HepG2 (cell line): ENCODE measurements around the gene MYLK. TPM values are rescaled to one million over a fixed set of nuclear protein-coding genes. Genes with fewer than 3 reads are reported as not detected.
A peak's percentile ranks its signal among the peaks of the same experiment; 100 is the strongest.

Experiments used
- BORCS8-MEF2B ChIP-seq: sonication (generic); formaldehyde crosslinking; IDR thresholded peaks from 2 replicates; pipeline ENCODE4 v1.8.0; 2022; ENCODE audit warnings: mild to moderate bottlenecking, missing genetic modification reagents
- CBX1 ChIP-seq: IDR thresholded peaks from one replicate; pipeline ENCODE4 v1.6.1; 2016; ENCODE audit warnings: antibody characterized with exemption, low read depth
- CBX2 ChIP-seq, 2 experiments: fragments of 200-600 bp in 1 of 2; sonication (generic); formaldehyde crosslinking in 1 of 2; IDR thresholded peaks; 2 replicates each; pipeline versions ENCODE4 v1.7.0 to v1.8.1; 2018 to 2022; ENCODE audit warnings: low read depth in 2 of 2, low read length in 1 of 2, mild to moderate bottlenecking in 1 of 2, missing genetic modification reagents in 1 of 2
- FOXK1 ChIP-seq: sonication (generic); formaldehyde crosslinking; IDR thresholded peaks from 2 replicates; pipeline ENCODE4 v1.4.0; 2020; ENCODE audit warnings: low read depth, missing genetic modification reagents, borderline replicate concordance
- FOXO1 ChIP-seq: sonication (generic); formaldehyde crosslinking; IDR thresholded peaks from 2 replicates; pipeline ENCODE4 v1.4.0; 2020; ENCODE audit warnings: missing genetic modification reagents
- HDAC1 ChIP-seq: sonication (generic); formaldehyde crosslinking; IDR thresholded peaks from 2 replicates; pipeline ENCODE4 v1.5.1; 2020; ENCODE audit warnings: mild to moderate bottlenecking, missing genetic modification reagents
- IKZF4 ChIP-seq: sonication (generic); formaldehyde crosslinking; IDR thresholded peaks from 2 replicates; pipeline ENCODE4 v1.5.1; 2020; ENCODE audit warnings: borderline replicate concordance, mild to moderate bottlenecking, low read depth, missing genetic modification reagents; ENCODE audit errors: not compliant biosample characterization
- KLF9 ChIP-seq: IDR thresholded peaks from 2 replicates; pipeline ENCODE4 v1.6.1; 2016; ENCODE audit warnings: low read depth
- MTF2 ChIP-seq: sonication (generic); formaldehyde crosslinking; IDR thresholded peaks from 2 replicates; pipeline ENCODE4 v1.5.0; 2020; ENCODE audit warnings: missing genetic modification reagents, borderline replicate concordance
- MYC ChIP-seq: sonication (generic); formaldehyde crosslinking; IDR thresholded peaks from 2 replicates; pipeline ENCODE4 v1.9.0; 2021; ENCODE audit warnings: missing genetic modification reagents, borderline replicate concordance
- NFATC3 ChIP-seq: sonication (generic); formaldehyde crosslinking; IDR thresholded peaks from 2 replicates; pipeline ENCODE4 v1.5.1; 2020; ENCODE audit warnings: mild to moderate bottlenecking, missing genetic modification reagents
- NFE2 ChIP-seq: sonication (generic); formaldehyde crosslinking; IDR thresholded peaks from 2 replicates; pipeline ENCODE4 v1.4.0; 2020; ENCODE audit warnings: missing genetic modification reagents
- SRSF9 ChIP-seq: fragments of 200-400 bp; formaldehyde crosslinking; IDR thresholded peaks from 2 replicates; pipeline ENCODE4 v1.6.1; 2018; ENCODE audit warnings: borderline replicate concordance, mild to moderate bottlenecking, low read depth, low read length; ENCODE audit not compliant: insufficient read depth, poor library complexity, severe bottlenecking
- SUZ12 ChIP-seq: fragments of 150-350 bp; IDR thresholded peaks from 2 replicates; pipeline ENCODE4 v1.6.1; 2014; ENCODE audit warnings: low read depth, low read length
- TARDBP ChIP-seq: sonication (generic); formaldehyde crosslinking; IDR thresholded peaks from 2 replicates; pipeline ENCODE4 v1.8.0; 2022; ENCODE audit warnings: mild to moderate bottlenecking, missing genetic modification reagents
- TCF12 ChIP-seq, 2 experiments: fragments of 450-650 bp in 1 of 2; sonication (generic) in 1 of 2; formaldehyde crosslinking in 1 of 2; IDR thresholded peaks; 2 replicates each; pipeline versions ENCODE4 v1.6.1 to v1.8.0; 2017 to 2022; ENCODE audit warnings: antibody characterized with exemption in 1 of 2, mild to moderate bottlenecking in 1 of 2, missing genetic modification reagents in 1 of 2, moderate library complexity in 1 of 2
- YEATS4 ChIP-seq: sonication (generic); formaldehyde crosslinking; IDR thresholded peaks from 2 replicates; pipeline ENCODE4 v1.4.0; 2020; ENCODE audit warnings: missing genetic modification reagents, borderline replicate concordance
- ZBTB46 ChIP-seq: sonication (generic); formaldehyde crosslinking; IDR thresholded peaks from 2 replicates; pipeline ENCODE4 v1.4.0; 2020; ENCODE audit warnings: mild to moderate bottlenecking, missing genetic modification reagents, borderline replicate concordance
- ZC3H4 ChIP-seq: sonication (generic); formaldehyde crosslinking; IDR thresholded peaks from 2 replicates; pipeline ENCODE4 v1.4.0; 2020; ENCODE audit warnings: missing genetic modification reagents, borderline replicate concordance
- ZMAT3 ChIP-seq: sonication (generic); formaldehyde crosslinking; conservative IDR thresholded peaks from 2 replicates; pipeline ENCODE4 v1.7.0; 2021; ENCODE audit warnings: missing genetic modification reagents
- ZNF205 ChIP-seq: IDR thresholded peaks from 2 replicates; pipeline ENCODE4 v1.6.1; 2018; ENCODE audit warnings: missing biosample characterization, missing genetic modification reagents
- ZNF660 ChIP-seq: sonication (generic); formaldehyde crosslinking; IDR thresholded peaks from 2 replicates; pipeline ENCODE4 v1.5.1; 2020; ENCODE audit warnings: mild to moderate bottlenecking, low read depth, missing genetic modification reagents, borderline replicate concordance
- ZNF839 ChIP-seq: sonication (generic); formaldehyde crosslinking; IDR thresholded peaks from 2 replicates; pipeline ENCODE4 v1.4.0; 2020; ENCODE audit warnings: missing genetic modification reagents, mild to moderate bottlenecking, borderline replicate concordance
- ZNF878 ChIP-seq: sonication (generic); formaldehyde crosslinking; IDR thresholded peaks from 2 replicates; pipeline ENCODE4 v1.8.1; 2023; ENCODE audit warnings: mild to moderate bottlenecking, missing genetic modification reagents, moderate library complexity
- ZZZ3 ChIP-seq: sonication (generic); formaldehyde crosslinking; IDR thresholded peaks from 2 replicates; pipeline ENCODE4 v1.4.0; 2020; ENCODE audit warnings: missing genetic modification reagents, mild to moderate bottlenecking, borderline replicate concordance
- polyA plus RNA-seq, 8 experiments: library from polyadenylated mRNA; depleted of rRNA in 3 of 8; stranded (reverse) in 7 of 8; unstranded in 1 of 8; fragments of >200 nt; fragmentation: Illumina TruSeq in 4 of 8; extraction: Trizol in 4 of 8; gene quantifications; 2 replicates each; pipeline versions ENCODE4 v1.2.1 to v1.2.3, GENCODE V29; 2011 to 2016; ENCODE audit warnings: low read depth in 4 of 8, missing spikeins in 1 of 8, mixed read lengths in 1 of 8; ENCODE audit not compliant: insufficient read depth in 1 of 8
- total RNA-seq, 5 experiments: library from RNA; depleted of rRNA; stranded (reverse); fragments of >200 nt; fragmentation: Illumina TruSeq; extraction: Trizol; gene quantifications; 2 replicates each; pipeline ENCODE4 v1.2.3, GENCODE V29; 2016; ENCODE audit warnings: low read depth in 1 of 5
- TF ChIP-seq, protein P1 (sequence below): sonication (generic); formaldehyde crosslinking; IDR thresholded peaks from 2 replicates; pipeline ENCODE4 v1.4.0; 2020; ENCODE audit warnings: low read depth, mild to moderate bottlenecking, missing genetic modification reagents

The MYLK gene
- total and polyA plus RNA-seq, 2 of the 13 experiments (the other 11 are each of a cell fraction or from before 2014, with no cell fraction given): 10.6 to 34.9 TPM

DNA sequence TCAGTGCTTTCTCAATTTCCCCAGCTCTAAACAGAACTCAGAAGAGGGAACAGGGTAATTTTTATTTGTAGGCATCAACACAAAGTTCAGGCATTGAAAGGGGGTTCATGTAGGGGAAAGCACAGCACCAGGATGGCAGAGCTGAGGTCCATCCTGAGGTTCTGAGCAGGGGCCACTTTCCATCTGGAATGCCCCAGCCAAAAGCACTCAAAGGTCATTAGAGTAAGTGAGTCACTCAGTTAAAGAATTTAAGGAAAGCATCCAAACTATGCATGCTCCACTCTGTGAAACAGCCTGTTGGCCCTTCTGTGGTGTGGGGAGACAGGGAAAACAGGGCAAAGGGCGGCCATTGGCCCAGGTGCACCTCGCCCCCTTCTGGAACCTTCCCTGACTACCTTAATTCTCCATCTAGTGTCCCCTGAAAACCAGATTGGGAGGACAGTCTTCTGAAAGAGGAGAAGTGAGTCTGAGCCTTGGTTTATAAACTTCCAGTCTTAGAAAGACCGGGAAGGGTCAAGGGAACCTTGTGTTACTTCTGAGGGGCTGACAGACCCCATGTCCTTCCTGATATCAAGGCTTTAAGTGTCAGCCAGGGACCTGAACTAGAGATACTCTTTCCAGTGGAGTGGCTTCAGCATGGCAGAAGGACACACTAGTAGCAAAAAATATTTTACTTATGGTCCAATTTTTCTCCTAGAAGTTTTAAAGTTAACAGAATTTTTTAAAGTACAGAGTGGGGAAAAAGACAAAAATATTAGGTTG lies 133.3 kb downstream of the MYLK start (continued):
- TF ChIP-seq, protein P1, sequence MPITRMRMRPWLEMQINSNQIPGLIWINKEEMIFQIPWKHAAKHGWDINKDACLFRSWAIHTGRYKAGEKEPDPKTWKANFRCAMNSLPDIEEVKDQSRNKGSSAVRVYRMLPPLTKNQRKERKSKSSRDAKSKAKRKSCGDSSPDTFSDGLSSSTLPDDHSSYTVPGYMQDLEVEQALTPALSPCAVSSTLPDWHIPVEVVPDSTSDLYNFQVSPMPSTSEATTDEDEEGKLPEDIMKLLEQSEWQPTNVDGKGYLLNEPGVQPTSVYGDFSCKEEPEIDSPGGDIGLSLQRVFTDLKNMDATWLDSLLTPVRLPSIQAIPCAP (CRISPR knock-in tag): no peak
- no peak for TF ChIP-seq ZNF205 (CRISPR knock-in tag)
- TF ChIP-seq ZNF660 (CRISPR knock-in tag): no peak
- TF ChIP-seq SRSF9: no peak
- TF ChIP-seq KLF9 (CRISPR knock-in tag): no peak
- TF ChIP-seq MTF2: no peak
- TF ChIP-seq ZC3H4 (CRISPR knock-in tag): no peak
- no peak for TF ChIP-seq NFE2 (CRISPR knock-in tag)
- TF ChIP-seq FOXK1 (CRISPR knock-in tag): no peak
- no peak for TF ChIP-seq IKZF4 (CRISPR knock-in tag)
- no peak for TF ChIP-seq ZNF839 (CRISPR knock-in tag)
- peak; percentile 55; the same call in 1 of the 2 replicates for TF ChIP-seq ZNF878 (CRISPR knock-in tag)
- TF ChIP-seq NFATC3 (CRISPR knock-in tag): no peak
- TF ChIP-seq ZMAT3 (CRISPR knock-in tag): peak; percentile 55; the same call in 1 of the 2 replicates
- no peak for TF ChIP-seq BORCS8-MEF2B (CRISPR knock-in tag)
- TF ChIP-seq YEATS4: peak; percentile 60; the same call in 1 of the 2 replicates
- peak; percentile 54; the same call in 1 of the 2 replicates for TF ChIP-seq TARDBP (CRISPR knock-in tag)
- TF ChIP-seq SUZ12: no peak
- no peak for TF ChIP-seq CBX2 (IDR thresholded peaks at IDR 0.05; ENCODE audit: low read depth, low read length)
- no peak for TF ChIP-seq CBX2 (CRISPR knock-in tag; IDR thresholded peaks at IDR 0.05; ENCODE audit: low read depth)
- TF ChIP-seq MYC (CRISPR knock-in tag): peak; percentile 45; the same call in 1 of the 2 replicates
- TF ChIP-seq ZZZ3 (CRISPR knock-in tag): no peak
- no peak for TF ChIP-seq ZBTB46 (CRISPR knock-in tag)
- peak; percentile 81; the same call in 1 of the 2 replicates for TF ChIP-seq FOXO1 (CRISPR knock-in tag)
- TF ChIP-seq TCF12 (IDR thresholded peaks at IDR 0.05): no peak
- no peak for TF ChIP-seq TCF12 (CRISPR knock-in tag; IDR thresholded peaks at IDR 0.05)
- TF ChIP-seq HDAC1 (CRISPR knock-in tag): peak; percentile 64
- no peak for TF ChIP-seq CBX1
